ENCODE results near the gene NDST1. TPM values are rescaled to one million over a fixed set of nuclear protein-coding genes. Genes with fewer than 3 reads are reported as not detected.

Gene NDST1
- total and polyA plus RNA-seq, 4 donors = 45.6 to 145 (median 60.7) TPM

GRCh38 chr5:150488519-150489359, 19.2 kb upstream of the NDST1 start:
- no peaks in the 10 kb centered on the region for H3K9me3 ChIP-seq (ENCODE audit: control insufficient read depth in 4 of 4, insufficient read depth in 3 of 4, low read length in 3 of 4)
- DNase-seq = peak; percentile 84 to 92 (median 92)
- peak overlapping the region; percentile 94 to 99 for H3K27ac ChIP-seq (ENCODE audit: low read depth in 1 of 2, low read length in 1 of 2)
- H3K36me3 ChIP-seq (ENCODE audit: control insufficient read depth in 4 of 4, insufficient read depth in 4 of 4, low read length in 4 of 4) = peaks cover 0 to 7% (median 3%) of the 10 kb centered on the region in 4 donors
- no peak overlapping the region for H3K4me3 ChIP-seq
- H3K9ac ChIP-seq (ENCODE audit: insufficient read depth in 1 of 2, low read length in 2 of 2) = peak overlapping the region in 1 of 2 donors; percentile 20
- H3K27me3 ChIP-seq (ENCODE audit: control insufficient read depth in 3 of 3, insufficient read depth in 3 of 3, low read length in 2 of 3) = no peaks in the 10 kb centered on the region
- TF ChIP-seq CTCF (IDR thresholded peaks at IDR 0.05; ENCODE audit: control extremely low read depth, extremely low read depth) = no peak
- peak; percentile 22 for ATAC-seq (ENCODE audit: insufficient read depth, low FRiP score)
- WGBS, 2 donors = 16 to 20% methylated on average over 11 of the region's 11 CpGs
- peaks cover 39 to 57% (median 47%) of the 10 kb centered on the region in 5 donors for H3K4me1 ChIP-seq (ENCODE audit: control insufficient read depth in 5 of 5, insufficient read depth in 5 of 5, low read length in 5 of 5)

- no peaks in the 10 kb centered on the region for H3K27me3 ChIP-seq (ENCODE audit: control insufficient read depth in 3 of 3, insufficient read depth in 3 of 3, low read length in 2 of 3)
Observed at GRCh38 chr5:150489360-150490295, 18.3 kb upstream of the NDST1 start.

GRCh38 chr5:150490296-150490669, 17.6 kb upstream of the NDST1 start:
- no peaks in the 10 kb centered on the region for H3K9me3 ChIP-seq (ENCODE audit: control insufficient read depth in 4 of 4, insufficient read depth in 3 of 4, low read length in 3 of 4)
- H3K9ac ChIP-seq (ENCODE audit: insufficient read depth in 1 of 2, low read length in 2 of 2) = no peak overlapping the region
- no peak for DNase-seq
- WGBS, 2 donors = 83 to 85% methylated on average over 2 of the region's 2 CpGs
- no peak for ATAC-seq (ENCODE audit: insufficient read depth, low FRiP score)
- no peak overlapping the region for H3K4me3 ChIP-seq
- peaks cover 0 to 7% (median 3%) of the 10 kb centered on the region in 4 donors for H3K36me3 ChIP-seq (ENCODE audit: control insufficient read depth in 4 of 4, insufficient read depth in 4 of 4, low read length in 4 of 4)
- peaks cover 39 to 51% (median 47%) of the 10 kb centered on the region in 5 donors for H3K4me1 ChIP-seq (ENCODE audit: control insufficient read depth in 5 of 5, insufficient read depth in 5 of 5, low read length in 5 of 5)
- H3K27ac ChIP-seq (ENCODE audit: low read depth in 1 of 2, low read length in 1 of 2) = peak overlapping the region; percentile 53 to 94
- no peaks in the 10 kb centered on the region for H3K27me3 ChIP-seq (ENCODE audit: control insufficient read depth in 3 of 3, insufficient read depth in 3 of 3, low read length in 2 of 3)
- TF ChIP-seq CTCF (IDR thresholded peaks at IDR 0.05; ENCODE audit: control extremely low read depth, extremely low read depth) = no peak

More at GRCh38 chr5:150489360-150490295, 18.3 kb upstream of the NDST1 start:
- Histone ChIP-seq H3K4me3 (no peak overlapping the region), H3K36me3 (ENCODE audit: control insufficient read depth in 4 of 4, insufficient read depth in 4 of 4, low read length in 4 of 4) (peaks cover 0 to 7% (median 3%) of the 10 kb centered on the region in 4 donors), H3K9ac (ENCODE audit: insufficient read depth in 1 of 2, low read length in 2 of 2) (peak overlapping the region in 1 of 2 donors; percentile 20), H3K4me1 (ENCODE audit: control insufficient read depth in 5 of 5, insufficient read depth in 5 of 5, low read length in 5 of 5) (peaks cover 39 to 57% (median 47%) of the 10 kb centered on the region in 5 donors), H3K27ac (ENCODE audit: low read depth in 1 of 2, low read length in 1 of 2) (peak overlapping the region; percentile 94 to 99), H3K9me3 (ENCODE audit: control insufficient read depth in 4 of 4, insufficient read depth in 3 of 4, low read length in 3 of 4) (no peaks in the 10 kb centered on the region)
- DNase-seq (peak; percentile 64 to 83 (median 74)), ATAC-seq (ENCODE audit: insufficient read depth, low FRiP score) (no peak)
- no peak for TF ChIP-seq CTCF (IDR thresholded peaks at IDR 0.05; ENCODE audit: control extremely low read depth, extremely low read depth)
- WGBS, 2 donors = 39 to 51% methylated on average over 9 of the region's 9 CpGs

Data from lung (tissue), 12 donors.